SK-N-SH (cell line): ENCODE data around the gene CARD14. TPM values are rescaled to one million over a fixed set of nuclear protein-coding genes. Genes with fewer than 3 reads are reported as not detected.
A peak's percentile ranks its signal among the peaks of the same experiment; 100 is the strongest.

Experiments used
- CTCF ChIA-PET: fragments of 300-600, 350-600 bp; formaldehyde crosslinking; extraction: SDS; loops from one replicate; lab custom pipeline; 2021; lab: Yijun Ruan, JAX
- POLR2A ChIA-PET: fragments of 350-600 bp; sonication (Branson Sonifier 250); formaldehyde crosslinking; extraction: SDS; loops from one replicate; lab custom pipeline; 2020; ENCODE audit warnings: antibody characterized with exemption, inconsistent platforms; lab: Yijun Ruan, JAX
- DNase-seq: peaks from one replicate; pipeline ENCODE4 v3.0.0; 2012
- H2AFZ ChIP-seq: fragments of 200-600 bp; sonication (generic); 2 replicates; pipeline ENCODE4 v1.8.1; 2016; ENCODE audit warnings: antibody characterized with exemption, mild to moderate bottlenecking, low read depth
- H3F3A ChIP-seq: fragments of 200-600 bp; sonication (generic); replicated peaks from 2 replicates; pipeline ENCODE3; 2016; ENCODE audit warnings: antibody characterized with exemption, mild to moderate bottlenecking; ENCODE audit not compliant: insufficient read depth
- H3K27ac ChIP-seq, 2 experiments: fragments of 200-500 bp in 1 of 2; fragments of 200-600 bp in 1 of 2; sonication (Bioruptor generic) in 1 of 2; sonication (generic), shearing (Covaris generic) in 1 of 2; 2 replicates each; pipeline versions ENCODE4 v1.5.1 to v1.6.1; 2014 to 2016; ENCODE audit warnings: low read depth in 2 of 2, inconsistent platforms in 1 of 2, low read length in 1 of 2, mild to moderate bottlenecking in 1 of 2, mixed read lengths in 1 of 2
- H3K27me3 ChIP-seq: fragments of 200-600 bp; sonication (generic), shearing (Covaris generic); 2 replicates; pipeline ENCODE4 v1.6.1; 2016; ENCODE audit warnings: mixed run types; ENCODE audit not compliant: insufficient read depth
- H3K36me3 ChIP-seq, 2 experiments: fragments of 200-500 bp in 1 of 2; fragments of 200-600 bp in 1 of 2; sonication (Bioruptor generic) in 1 of 2; sonication (generic) in 1 of 2; replicated peaks in 1 of 2; 2 replicates each; pipeline versions ENCODE3 to v1.5.1; 2014 to 2016; ENCODE audit warnings: low read length in 1 of 2, mild to moderate bottlenecking in 1 of 2; ENCODE audit not compliant: insufficient read depth in 2 of 2, control insufficient read depth in 1 of 2
- H3K4me1 ChIP-seq, 2 experiments: fragments of 200-500 bp in 1 of 2; fragments of 200-600 bp in 1 of 2; sonication (Bioruptor generic) in 1 of 2; sonication (generic), shearing (Covaris generic) in 1 of 2; 2 replicates each; pipeline versions ENCODE4 v1.5.1 to v1.6.1; 2014 to 2016; ENCODE audit warnings: low read depth in 1 of 2, low read length in 1 of 2, mixed run types in 1 of 2; ENCODE audit not compliant: insufficient read depth in 2 of 2, control insufficient read depth in 1 of 2
- H3K4me2 ChIP-seq: fragments of 200-600 bp; sonication (generic), shearing (Covaris generic); 2 replicates; pipeline ENCODE4 v1.6.1; 2017; ENCODE audit warnings: mixed run types
- H3K4me3 ChIP-seq, 2 experiments: fragments of 200-500 bp in 1 of 2; fragments of 200-600 bp in 1 of 2; sonication (Bioruptor generic) in 1 of 2; sonication (generic), shearing (Covaris generic) in 1 of 2; 2 replicates each; pipeline versions ENCODE4 v1.5.1 to v1.8.1; 2014 to 2016; ENCODE audit warnings: low read depth in 2 of 2, inconsistent platforms in 1 of 2, low read length in 1 of 2, mild to moderate bottlenecking in 1 of 2, mixed read lengths in 1 of 2, moderate library complexity in 1 of 2
- H3K79me2 ChIP-seq: fragments of 200-600 bp; sonication (generic); 2 replicates; pipeline ENCODE4 v1.8.1; 2017; ENCODE audit warnings: mild to moderate bottlenecking; ENCODE audit not compliant: insufficient read depth
- H3K9ac ChIP-seq: fragments of 200-600 bp; sonication (generic); 2 replicates; pipeline ENCODE4 v1.6.1; 2017; ENCODE audit warnings: mixed run types
- H3K9me2 ChIP-seq: fragments of 200-600 bp; sonication (generic); 2 replicates; pipeline ENCODE4 v1.6.1; 2017; ENCODE audit warnings: mixed run types
- H3K9me3 ChIP-seq: fragments of 200-600 bp; sonication (generic); 2 replicates; pipeline ENCODE4 v1.6.1; 2017; ENCODE audit warnings: mixed run types, mild to moderate bottlenecking, moderate library complexity
- H4K20me1 ChIP-seq: fragments of 200-600 bp; sonication (generic); 2 replicates; pipeline ENCODE4 v1.6.1; 2017; ENCODE audit warnings: mild to moderate bottlenecking, mixed run types; ENCODE audit not compliant: insufficient read depth
- FOXJ3 ChIP-seq: sonication (generic); formaldehyde crosslinking; IDR thresholded peaks from 2 replicates; pipeline ENCODE4 v1.5.1; 2020; ENCODE audit warnings: mild to moderate bottlenecking, missing genetic modification reagents
- MEF2A ChIP-seq: IDR thresholded peaks from 2 replicates; pipeline ENCODE4 v1.4.0; 2012; ENCODE audit warnings: low read depth, borderline replicate concordance
- NFIC ChIP-seq: IDR thresholded peaks from 2 replicates; pipeline ENCODE4 v1.4.0; 2012; ENCODE audit warnings: borderline replicate concordance
- NRF1 ChIP-seq: IDR thresholded peaks from 2 replicates; pipeline ENCODE4 v1.6.1; 2012; ENCODE audit warnings: low read depth, mild to moderate bottlenecking, low read length
- PBX3 ChIP-seq: IDR thresholded peaks from 2 replicates; pipeline ENCODE4; 2012
- POLR2AphosphoS5 ChIP-seq: IDR thresholded peaks from 2 replicates; pipeline ENCODE4 v1.6.1; 2012; ENCODE audit warnings: low read depth, low read length
- REST ChIP-seq: IDR thresholded peaks from 2 replicates; pipeline ENCODE4 v1.6.1; 2012; ENCODE audit warnings: mild to moderate bottlenecking, low read depth, low read length, moderate library complexity
- RXRA ChIP-seq: IDR thresholded peaks from 2 replicates; pipeline ENCODE4 v1.4.0; 2012; ENCODE audit warnings: low read depth, mild to moderate bottlenecking, borderline replicate concordance
- SMC3 ChIP-seq: IDR thresholded peaks from 2 replicates; pipeline ENCODE4 v1.6.1; 2012; ENCODE audit warnings: low read depth, low read length, improper control_type of control experiment
- YY1 ChIP-seq: IDR thresholded peaks from 2 replicates; pipeline ENCODE4 v1.4.0; 2012; ENCODE audit warnings: low read depth, mild to moderate bottlenecking
- WGBS: methylation state at CpG from one replicate; pipeline ENCODE4 v1.1.6; 2017; ENCODE audit warnings: low lambda C conversion rate; 5-methylcytosine and 5-hydroxymethylcytosine counted together
- polyA plus RNA-seq, 3 experiments: library from polyadenylated mRNA; depleted of rRNA; stranded (reverse); fragments of >200 nt; gene quantifications; 2 replicates each; pipeline ENCODE4 v1.2.3, GENCODE V29; 2012
- TF ChIP-seq, protein P1 (sequence below): fragments of 200-600 bp; sonication (generic); IDR thresholded peaks from 2 replicates; pipeline ENCODE4 v1.6.1; 2017; ENCODE audit warnings: antibody characterized with exemption, mild to moderate bottlenecking, moderate library complexity
- TF ChIP-seq, protein P2 (sequence below): IDR thresholded peaks from 2 replicates; pipeline ENCODE4 v1.4.0; 2012; ENCODE audit warnings: low read depth, borderline replicate concordance

CARD14 gene
- polyA plus RNA-seq, 1 of the 3 experiments (the other 2 are of a cell fraction) = 0.05 TPM

DNA sequence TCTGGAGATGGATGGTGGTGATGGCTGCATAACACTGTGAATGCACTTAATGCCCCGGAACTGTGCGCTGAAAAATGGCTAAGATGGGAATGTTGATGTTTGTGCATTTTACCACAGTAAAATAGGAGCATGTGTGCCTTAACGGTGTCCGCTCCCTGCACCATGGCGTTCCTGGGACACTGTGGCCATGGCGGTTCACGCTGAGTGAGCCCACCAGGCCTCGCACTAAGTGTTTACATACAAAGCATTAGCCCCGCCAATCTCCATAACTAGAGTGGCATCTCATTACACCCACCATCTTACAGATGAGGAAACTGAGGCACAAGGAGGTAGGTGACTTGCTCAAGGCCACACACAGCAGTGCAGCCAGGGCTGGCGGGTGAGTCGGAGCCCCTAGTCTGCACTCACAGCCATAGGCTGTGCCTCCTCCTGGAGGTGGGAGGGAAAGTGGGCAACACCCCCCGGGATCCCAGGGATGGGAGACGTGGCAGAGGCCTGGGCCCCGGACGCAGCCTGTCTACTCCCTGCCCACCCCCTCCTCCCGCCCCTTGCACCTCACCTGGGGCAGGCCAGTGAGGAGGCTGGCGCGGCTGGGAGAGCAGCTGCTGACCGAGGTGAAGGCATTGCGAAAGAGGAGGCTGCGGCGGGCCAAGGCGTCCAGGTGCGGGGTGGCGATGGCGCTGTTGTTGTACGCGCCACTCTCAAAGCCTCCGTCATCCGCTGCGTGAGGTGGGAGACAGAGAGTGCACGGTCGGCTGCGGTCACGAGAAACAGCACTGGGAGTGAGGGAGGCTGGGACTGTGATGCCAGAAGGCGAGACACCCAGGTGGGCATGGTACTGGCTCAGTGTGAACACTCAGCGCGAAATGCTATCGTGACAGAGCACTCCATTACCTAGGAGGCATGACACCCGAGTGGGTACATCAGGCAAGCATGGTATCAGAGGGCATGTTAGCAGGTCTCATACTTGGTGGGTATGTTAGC lies 46.9 kb downstream of the CARD14 start:
- Histone ChIP-seq H3K27ac (no peak overlapping the region), H3K4me2 (no peak overlapping the region), H3F3A (peaks cover 9% of the 10 kb centered on the region), H3K27me3 (no peaks in the 10 kb centered on the region), H3K9ac (no peak overlapping the region), H3K9me3 (no peaks in the 10 kb centered on the region), H4K20me1 (peaks cover 19% of the 10 kb centered on the region), H3K4me1 (peaks cover 4 to 24% of the 10 kb centered on the region in 2 experiments; a peak in 1 of 4 replicates), H3K79me2 (peaks cover 43% of the 10 kb centered on the region; the same call in 1 of the 2 replicates), H3K9me2 (no peaks in the 10 kb centered on the region), H3K4me3 (no peak overlapping the region), H2AFZ (no peak overlapping the region), H3K36me3 (peaks cover 20 to 38% of the 10 kb centered on the region in 2 experiments)
- CTCF ChIA-PET = interaction anchor here (0.8 to 1.7 kb wide), 2 partner anchors 13 to 134 kb away, joined by 3 to 4 read pairs; no protein-coding TSS in a partner anchor
- no peak for DNase-seq
- POLR2A ChIA-PET = interaction anchor here (1.4 kb wide), 1 partner anchor 15 kb away, joined by 4 read pairs; no protein-coding TSS in a partner anchor
- whole genome bisulfite sequencing = 98% methylated on average over 39 of the region's 40 CpGs
- TF ChIP-seq REST (no peak), MEF2A (no peak)
- TF ChIP-seq, protein P1, sequence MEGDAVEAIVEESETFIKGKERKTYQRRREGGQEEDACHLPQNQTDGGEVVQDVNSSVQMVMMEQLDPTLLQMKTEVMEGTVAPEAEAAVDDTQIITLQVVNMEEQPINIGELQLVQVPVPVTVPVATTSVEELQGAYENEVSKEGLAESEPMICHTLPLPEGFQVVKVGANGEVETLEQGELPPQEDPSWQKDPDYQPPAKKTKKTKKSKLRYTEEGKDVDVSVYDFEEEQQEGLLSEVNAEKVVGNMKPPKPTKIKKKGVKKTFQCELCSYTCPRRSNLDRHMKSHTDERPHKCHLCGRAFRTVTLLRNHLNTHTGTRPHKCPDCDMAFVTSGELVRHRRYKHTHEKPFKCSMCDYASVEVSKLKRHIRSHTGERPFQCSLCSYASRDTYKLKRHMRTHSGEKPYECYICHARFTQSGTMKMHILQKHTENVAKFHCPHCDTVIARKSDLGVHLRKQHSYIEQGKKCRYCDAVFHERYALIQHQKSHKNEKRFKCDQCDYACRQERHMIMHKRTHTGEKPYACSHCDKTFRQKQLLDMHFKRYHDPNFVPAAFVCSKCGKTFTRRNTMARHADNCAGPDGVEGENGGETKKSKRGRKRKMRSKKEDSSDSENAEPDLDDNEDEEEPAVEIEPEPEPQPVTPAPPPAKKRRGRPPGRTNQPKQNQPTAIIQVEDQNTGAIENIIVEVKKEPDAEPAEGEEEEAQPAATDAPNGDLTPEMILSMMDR = no peak

- no peak for DNase-seq
- WGBS = 100% methylated on average over 9 of the region's 13 CpGs
- H3K27me3 ChIP-seq = no peaks in the 10 kb centered on the region
- no peak overlapping the region for H3K9ac ChIP-seq
- H3K4me3 ChIP-seq = no peak overlapping the region
- ChIA-PET CTCF (interaction anchor here (0.8 to 1.7 kb wide), 4 partner anchors 12 to 135 kb away, joined by 3 to 4 read pairs (median 4); partner anchors contain the start of gene GAA), POLR2A (interaction anchor here (1.4 to 1.5 kb wide), 2 partner anchors 16 to 113 kb away, joined by 4 read pairs; no protein-coding TSS in a partner anchor)
- no peaks in the 10 kb centered on the region for H3K9me2 ChIP-seq
- 0 out of 2 replicates have a peak overlapping the region, but pooled peaks have one; percentile 15 for H3K4me2 ChIP-seq
- peaks cover 4 to 24% of the 10 kb centered on the region in 2 experiments; a peak in 1 of 4 replicates for H3K4me1 ChIP-seq
- no peak overlapping the region for H2AFZ ChIP-seq
- H4K20me1 ChIP-seq = peaks cover 19% of the 10 kb centered on the region
- H3K9me3 ChIP-seq = no peaks in the 10 kb centered on the region
- peaks cover 17 to 30% of the 10 kb centered on the region in 2 experiments for H3K36me3 ChIP-seq
- H3K27ac ChIP-seq = no peak overlapping the region
- peaks cover 45% of the 10 kb centered on the region; the same call in 1 of the 2 replicates for H3K79me2 ChIP-seq
- peaks cover 9% of the 10 kb centered on the region for H3F3A ChIP-seq
- TF ChIP-seq POLR2AphosphoS5 (no peak), PBX3 (no peak), FOXJ3 (CRISPR knock-in tag) (no peak), YY1 (no peak), MEF2A (no peak), NFIC (no peak), NRF1 (no peak), SMC3 (no peak), RXRA (no peak)
- TF ChIP-seq, protein P2, sequence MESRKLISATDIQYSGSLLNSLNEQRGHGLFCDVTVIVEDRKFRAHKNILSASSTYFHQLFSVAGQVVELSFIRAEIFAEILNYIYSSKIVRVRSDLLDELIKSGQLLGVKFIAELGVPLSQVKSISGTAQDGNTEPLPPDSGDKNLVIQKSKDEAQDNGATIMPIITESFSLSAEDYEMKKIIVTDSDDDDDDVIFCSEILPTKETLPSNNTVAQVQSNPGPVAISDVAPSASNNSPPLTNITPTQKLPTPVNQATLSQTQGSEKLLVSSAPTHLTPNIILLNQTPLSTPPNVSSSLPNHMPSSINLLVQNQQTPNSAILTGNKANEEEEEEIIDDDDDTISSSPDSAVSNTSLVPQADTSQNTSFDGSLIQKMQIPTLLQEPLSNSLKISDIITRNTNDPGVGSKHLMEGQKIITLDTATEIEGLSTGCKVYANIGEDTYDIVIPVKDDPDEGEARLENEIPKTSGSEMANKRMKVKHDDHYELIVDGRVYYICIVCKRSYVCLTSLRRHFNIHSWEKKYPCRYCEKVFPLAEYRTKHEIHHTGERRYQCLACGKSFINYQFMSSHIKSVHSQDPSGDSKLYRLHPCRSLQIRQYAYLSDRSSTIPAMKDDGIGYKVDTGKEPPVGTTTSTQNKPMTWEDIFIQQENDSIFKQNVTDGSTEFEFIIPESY = no peak
Measured at GRCh38 chr17:80217703-80218362, 48.0 kb downstream of the CARD14 start.
